Fibroblast of villous mesenchyme (primary cell): ENCODE results near the gene TRIM59. TPM values are rescaled to one million over a fixed set of nuclear protein-coding genes. Genes with fewer than 3 reads are reported as not detected.

ENCODE experiments used
- DNase-seq: peaks from one replicate; pipeline ENCODE4 v3.0.0-alpha.2; 2010; ENCODE audit warnings: low read depth
- H3K4me3 ChIP-seq: 2 replicates; pipeline ENCODE4 v1.5.1; 2011; ENCODE audit warnings: low read depth, mild to moderate bottlenecking, low read length
- CTCF ChIP-seq: IDR thresholded peaks from 2 replicates; pipeline ENCODE4 v1.5.1; 2012; ENCODE audit warnings: low read depth, mild to moderate bottlenecking, low read length; ENCODE audit not compliant: insufficient read depth
- total RNA-seq: library from RNA; depleted of rRNA; stranded (reverse); fragments of >200 nt; gene quantifications from 2 replicates; pipeline ENCODE4 v1.2.3, GENCODE V29; 2012

The TRIM59 gene
- total RNA-seq, 1 donor, result 47.5 TPM

GRCh38 chr3:160480931-160481330, 31.3 kb upstream of the TRIM59 start:
- DNase-seq, result no peak
- no peak for TF ChIP-seq CTCF
- no peak overlapping the region for H3K4me3 ChIP-seq

- no peak overlapping the region for H3K4me3 ChIP-seq
- DNase-seq, result no peak
- no peak for TF ChIP-seq CTCF
These were observed 29.8 kb upstream of the TRIM59 start for GRCh38 chr3:160479376-160479775.

- H3K4me3 ChIP-seq, result no peak overlapping the region
- DNase-seq, result peak; percentile 65
- TF ChIP-seq CTCF, result no peak
These were observed 28.8 kb upstream of the TRIM59 start for GRCh38 chr3:160478338-160478737.

- DNase-seq, result no peak
- TF ChIP-seq CTCF, result no peak
- no peak overlapping the region for H3K4me3 ChIP-seq
These were observed 28.2 kb upstream of the TRIM59 start for GRCh38 chr3:160477750-160478149.

- no peak overlapping the region for H3K4me3 ChIP-seq
- TF ChIP-seq CTCF, result no peak
- no peak for DNase-seq
These were observed 26.3 kb upstream of the TRIM59 start for GRCh38 chr3:160475884-160476283.

GRCh38 chr3:160475153-160475552, 25.6 kb upstream of the TRIM59 start:
- DNase-seq, result no peak
- no peak for TF ChIP-seq CTCF
- H3K4me3 ChIP-seq, result no peak overlapping the region

GRCh38 chr3:160474416-160474838, 24.8 kb upstream of the TRIM59 start:
- no peak for TF ChIP-seq CTCF
- no peak overlapping the region for H3K4me3 ChIP-seq
- peak; percentile 63 for DNase-seq
